ENCODE results near the gene NRXN3.

- no peak for TF ChIP-seq CTCF (conservative IDR thresholded peaks at IDR 0.05 in 1 of 2, IDR thresholded peaks at IDR 0.05 in 1 of 2; ENCODE audit: low read depth in 1 of 2, low read length in 2 of 2)
- TF ChIP-seq EZH2 (IDR thresholded peaks at IDR 0.05; ENCODE audit: low read length, missing control alignments) = no peak
These were observed 89.7 kb downstream of the NRXN3 start for GRCh38 chr14:78259831-78260230.

Measured in fibroblast of lung (primary cell).